ENCODE results near the gene CPD.
"Not testable (repeated sequence)": the region's sequence is repeated elsewhere in the genome, so short reads cannot be mapped to it uniquely, and the experiment has no call there.

CPD gene

DNA sequence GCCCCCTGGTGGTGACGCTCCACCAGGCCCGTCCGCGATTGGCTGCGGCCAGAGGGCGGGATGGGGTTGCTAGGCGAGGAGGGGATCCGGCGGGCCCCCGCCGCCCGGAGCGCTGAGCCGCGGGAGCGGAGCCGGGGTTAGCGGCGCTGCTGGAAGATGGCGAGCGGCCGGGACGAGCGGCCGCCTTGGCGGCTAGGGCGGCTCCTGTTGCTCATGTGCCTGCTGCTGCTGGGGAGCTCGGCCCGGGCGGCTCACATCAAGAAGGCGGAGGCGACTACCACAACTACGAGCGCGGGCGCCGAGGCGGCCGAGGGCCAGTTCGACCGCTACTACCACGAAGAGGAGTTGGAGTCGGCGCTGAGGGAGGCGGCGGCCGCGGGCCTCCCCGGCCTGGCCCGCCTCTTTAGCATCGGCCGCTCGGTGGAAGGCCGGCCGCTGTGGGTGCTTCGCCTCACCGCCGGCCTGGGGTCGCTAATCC lies at the start of gene CPD:
TSS of gene CPD (plus strand) at position 103 of the 478 bp plus-strand sequence. CDS start at position 157, 54 bp downstream.
- peak; percentile 98 for DNase-seq

DNA sequence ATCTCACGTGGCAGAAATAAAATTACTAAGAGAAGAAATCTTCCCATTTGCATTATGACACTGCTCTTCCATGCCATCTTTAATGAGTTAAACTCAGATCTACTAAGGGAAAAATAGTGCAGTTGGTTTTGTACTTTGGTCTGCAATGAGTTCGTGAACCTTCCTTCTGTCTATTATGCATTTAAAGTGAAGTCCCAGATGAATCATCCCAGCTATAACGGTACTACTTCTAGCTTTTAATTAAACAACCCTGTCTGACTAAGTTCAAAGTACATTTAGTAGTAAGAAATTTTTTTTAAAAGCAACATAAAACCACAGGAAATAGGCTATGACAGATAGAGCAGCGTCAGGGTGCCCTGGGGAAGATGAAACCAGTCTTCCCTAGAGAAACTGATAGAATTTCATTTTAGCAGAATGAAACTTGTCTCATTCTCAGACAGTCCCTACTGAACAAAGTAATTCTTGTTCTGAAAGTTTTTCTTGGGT lies 46.6 kb upstream of the CPD start:
- DNase-seq, result peak; percentile 35

DNA sequence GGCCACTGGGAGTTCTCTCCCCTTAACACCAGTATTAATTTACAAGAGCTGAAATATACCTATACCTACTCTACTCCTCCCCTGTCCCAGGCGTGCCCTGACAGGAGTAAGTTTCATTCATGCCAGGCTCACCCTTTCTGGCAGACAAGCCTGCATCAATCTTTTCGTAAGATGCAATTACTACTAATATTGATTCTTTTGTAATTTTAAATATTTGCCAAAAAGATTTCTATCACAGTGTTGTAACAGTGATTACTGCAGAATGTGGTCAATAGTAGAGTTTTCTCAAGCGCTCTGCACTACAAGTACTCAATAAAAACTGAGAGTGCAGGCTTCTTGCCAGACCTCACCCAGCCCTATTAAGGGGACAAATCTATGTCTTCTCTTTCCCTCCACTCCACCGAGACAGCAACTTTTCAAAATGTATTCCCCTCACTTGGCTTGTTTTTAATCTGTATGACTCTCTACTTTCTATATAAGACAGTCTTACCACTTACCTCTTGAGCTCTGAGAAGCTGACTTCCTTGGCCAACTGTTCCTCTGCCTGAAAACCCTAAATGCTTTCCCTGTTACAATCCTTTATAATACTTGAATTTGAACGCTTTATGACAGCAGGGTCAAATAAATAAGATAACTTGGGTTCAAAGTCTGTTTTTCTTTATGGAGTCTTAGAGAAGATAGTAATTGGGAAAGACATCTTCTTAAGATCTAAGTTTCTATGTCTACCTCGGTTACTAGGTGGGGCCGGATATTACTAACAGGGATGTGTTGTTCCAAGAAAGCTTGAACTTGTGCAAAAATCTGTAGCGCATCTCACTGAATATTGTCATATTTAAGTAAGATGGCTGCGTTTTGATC lies 45.0 kb upstream of the CPD start, which contains the start of gene TMIGD1:
TSS of gene TMIGD1 (minus strand) at position 555 of the 858 bp plus-strand sequence. CDS start 1,924 bp downstream, outside the sequence.
- no peak for DNase-seq

GRCh38 chr17:30334421-30334820 lies 44.3 kb upstream of the CPD start:
- DNase-seq, result no peak

DNA sequence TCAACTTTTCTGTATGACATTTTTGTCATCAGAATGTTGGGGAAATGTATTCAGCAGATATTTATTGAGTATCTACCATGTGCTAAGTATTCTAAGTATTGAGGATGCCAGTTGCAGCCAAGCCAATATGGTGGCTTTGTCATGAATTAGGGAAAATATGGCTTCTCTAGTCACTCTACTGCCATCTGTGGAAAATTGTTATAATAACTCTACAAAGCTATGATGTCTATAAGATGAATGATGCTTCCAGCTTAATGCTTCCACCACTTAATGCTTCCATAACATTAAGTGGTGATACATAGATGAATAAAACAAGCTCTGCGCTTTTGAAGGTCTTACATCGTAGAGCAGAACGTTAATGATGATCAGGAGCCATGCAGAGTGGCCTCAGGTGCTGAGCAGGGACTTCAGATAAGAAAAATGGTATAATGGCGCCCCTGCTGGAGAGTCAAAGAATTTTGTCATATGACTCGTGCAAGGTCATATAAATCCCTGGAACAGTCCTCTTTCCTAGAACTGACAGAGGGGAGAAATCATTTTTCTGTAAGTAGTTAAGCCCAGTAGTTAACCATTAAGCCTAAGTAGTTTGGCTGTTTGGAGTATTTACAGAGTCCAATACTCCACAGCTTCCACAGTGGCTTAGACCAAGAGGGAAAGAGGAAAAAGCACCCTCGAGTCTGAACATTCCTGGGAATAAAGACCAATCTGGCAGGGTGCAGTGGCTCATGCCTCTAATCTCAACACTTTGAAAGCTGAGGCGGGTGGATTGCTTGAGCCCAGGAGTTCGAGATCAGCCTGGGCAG lies 42.2 kb upstream of the CPD start:
- DNase-seq, result peak; percentile 59

DNA sequence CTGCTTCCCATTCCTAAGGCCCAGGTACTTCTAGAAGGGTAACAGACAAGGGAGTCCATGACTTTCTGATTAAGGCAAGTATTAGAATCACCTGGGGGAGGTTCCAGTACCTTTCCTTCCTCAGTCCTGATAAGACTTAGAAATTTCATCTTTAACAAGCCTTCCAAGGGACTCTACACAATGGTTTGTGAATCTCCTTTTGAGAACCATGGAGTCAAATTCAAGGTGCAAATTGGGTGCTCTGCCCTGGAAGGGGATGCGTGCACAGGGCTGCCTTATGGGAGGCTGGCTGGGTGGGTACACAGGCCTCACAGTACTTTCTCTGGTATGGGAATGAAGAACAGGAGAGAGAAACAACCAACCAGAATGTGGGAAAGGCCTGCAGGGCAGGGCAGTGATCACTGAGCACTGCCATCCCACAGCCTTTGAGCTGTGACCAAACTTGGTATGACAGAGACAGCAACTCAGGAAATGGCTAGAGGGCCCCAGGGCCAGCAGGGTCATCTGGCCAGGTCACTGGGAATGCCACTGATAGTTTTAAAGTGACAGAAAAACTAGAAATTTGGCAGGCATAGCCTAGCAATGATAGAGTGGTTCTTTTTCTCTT lies 41.2 kb upstream of the CPD start:
- no peak for DNase-seq

DNA sequence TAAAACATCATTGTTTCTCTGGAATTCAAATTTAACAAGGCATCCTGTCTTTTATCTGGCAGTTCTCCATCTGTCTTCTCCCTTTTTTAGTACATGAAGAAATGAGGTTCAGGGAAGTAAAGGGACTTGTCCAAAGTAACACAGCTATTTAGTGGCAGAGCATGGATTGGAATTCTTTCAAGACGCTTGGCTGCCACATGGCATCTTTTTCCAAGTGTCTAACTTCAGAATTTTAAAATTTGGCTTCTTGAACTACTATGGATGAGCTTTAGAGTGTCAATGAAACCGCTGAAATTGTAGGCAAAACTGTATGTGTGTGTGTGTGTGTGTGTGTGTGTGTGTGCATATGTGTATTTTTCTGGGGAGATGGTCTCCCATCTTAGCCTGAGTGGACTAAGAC lies 39.6 kb upstream of the CPD start:
- no peak for DNase-seq

DNA sequence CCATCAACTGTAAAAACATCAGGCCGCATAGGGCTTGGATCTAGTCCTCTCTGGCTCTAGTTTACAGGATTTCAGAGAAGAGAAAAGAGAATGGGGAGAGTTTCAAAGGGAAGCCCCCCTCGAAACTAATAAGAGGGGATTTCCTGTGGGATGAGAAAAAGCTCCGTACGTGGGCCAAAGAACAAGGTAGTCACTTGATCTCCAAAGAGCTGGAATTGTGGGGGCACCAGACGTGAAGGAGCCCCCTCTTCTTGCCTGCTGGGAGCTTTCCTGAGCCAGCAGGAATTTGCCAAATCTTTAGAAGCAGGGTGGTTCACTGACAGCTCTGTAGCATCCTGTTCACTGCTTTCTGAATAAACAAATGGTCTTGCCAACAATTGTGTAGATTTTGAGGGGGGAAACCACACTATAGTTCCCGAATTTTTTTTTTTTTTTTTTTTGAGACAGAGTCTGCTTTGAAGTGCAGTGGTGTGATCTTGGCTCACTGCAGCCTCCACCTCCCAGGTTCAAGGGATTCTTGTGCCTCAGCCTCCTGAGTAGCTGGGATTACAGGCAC lies 37.8 kb upstream of the CPD start:
- no peak for DNase-seq

DNA sequence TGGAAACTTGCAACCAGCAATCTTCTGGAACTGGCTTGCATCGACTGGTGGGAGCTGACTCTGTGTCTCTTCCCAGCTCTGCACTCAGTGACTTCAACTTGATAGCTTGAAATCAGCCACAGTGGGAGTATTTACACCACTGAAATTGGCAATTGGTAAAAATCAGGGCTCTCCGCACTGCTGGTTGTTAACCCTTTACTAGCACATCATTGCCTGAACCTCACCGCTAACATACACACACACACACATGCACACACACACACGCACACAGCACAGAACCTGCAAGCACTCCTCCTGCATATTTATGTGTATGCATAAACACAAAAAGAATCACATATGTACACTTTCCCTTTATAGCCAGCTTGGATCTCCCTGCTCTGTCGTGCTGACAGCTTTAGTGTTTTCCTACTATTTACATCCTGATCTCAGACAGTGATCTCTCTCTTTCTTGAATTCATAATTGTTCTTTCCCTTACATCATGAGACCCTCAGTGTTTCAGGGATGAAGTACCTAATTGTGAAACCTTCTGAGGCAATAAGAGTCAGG lies 37.0 kb upstream of the CPD start:
- DNase-seq, result no peak

DNA sequence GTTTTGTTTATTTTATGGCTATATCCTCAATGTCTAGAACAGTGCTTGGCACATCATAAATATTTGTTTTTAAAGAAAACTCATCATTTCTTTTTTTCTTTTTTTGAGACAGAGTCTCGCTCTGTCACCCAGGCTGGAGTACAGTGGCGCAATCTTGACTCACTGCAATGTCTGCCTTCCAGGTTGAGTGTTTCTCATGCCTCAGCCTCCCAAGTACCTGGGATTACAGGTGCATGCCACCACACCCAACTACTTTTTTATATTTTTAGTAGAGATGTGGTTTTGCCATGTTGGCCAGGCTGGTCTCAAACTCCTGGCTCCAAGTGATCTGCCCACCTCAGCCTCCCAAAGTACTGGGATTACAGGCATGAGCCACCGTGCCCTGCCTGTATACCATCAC lies 35.5 kb upstream of the CPD start:
- not testable (repeated sequence) for DNase-seq

GRCh38 chr17:30343796-30344195 lies 34.9 kb upstream of the CPD start:
- DNase-seq, result no peak

DNA sequence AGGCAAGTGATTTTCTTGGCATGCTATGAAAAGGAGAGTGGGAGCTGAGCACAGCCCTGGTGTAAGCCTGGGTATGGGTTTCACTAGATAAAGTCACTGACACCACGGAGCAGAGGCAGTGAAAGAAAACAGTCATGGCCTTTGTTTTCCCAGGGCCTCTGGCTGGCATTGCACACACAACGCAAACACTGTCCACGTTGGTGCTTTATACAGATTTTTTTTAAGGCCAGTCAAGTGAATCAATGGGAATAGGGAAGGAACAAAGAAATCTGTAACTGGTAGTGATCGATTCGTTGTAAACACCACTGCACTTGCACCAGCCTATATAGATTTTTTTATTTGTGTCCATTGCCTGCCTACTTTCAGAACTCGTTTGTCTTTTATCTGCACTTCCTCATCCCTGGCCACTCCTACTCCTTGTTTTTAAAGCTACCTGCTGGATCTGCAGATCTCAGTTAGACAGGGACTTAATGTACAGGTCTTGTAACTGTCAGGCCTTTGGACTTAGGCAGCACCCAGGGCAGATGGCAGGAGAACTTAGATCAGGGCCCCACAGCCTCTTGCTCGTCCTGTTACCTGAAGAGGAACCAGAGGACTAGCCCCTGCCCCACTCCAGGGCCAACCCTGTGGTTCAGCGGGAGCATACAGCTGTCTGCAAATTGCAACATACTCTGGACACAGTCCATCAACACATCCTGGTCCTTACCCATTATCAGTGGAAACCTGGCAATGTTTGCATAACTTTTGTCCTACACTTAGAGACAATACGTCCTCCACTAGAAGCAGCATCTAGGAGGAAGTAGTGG lies 34.2 kb upstream of the CPD start:
- DNase-seq, result no peak

- DNase-seq, result no peak
These were observed 33.7 kb upstream of the CPD start for GRCh38 chr17:30345089-30345433.

- no peak for DNase-seq
These were observed 33.1 kb upstream of the CPD start for GRCh38 chr17:30345527-30346075.

DNA sequence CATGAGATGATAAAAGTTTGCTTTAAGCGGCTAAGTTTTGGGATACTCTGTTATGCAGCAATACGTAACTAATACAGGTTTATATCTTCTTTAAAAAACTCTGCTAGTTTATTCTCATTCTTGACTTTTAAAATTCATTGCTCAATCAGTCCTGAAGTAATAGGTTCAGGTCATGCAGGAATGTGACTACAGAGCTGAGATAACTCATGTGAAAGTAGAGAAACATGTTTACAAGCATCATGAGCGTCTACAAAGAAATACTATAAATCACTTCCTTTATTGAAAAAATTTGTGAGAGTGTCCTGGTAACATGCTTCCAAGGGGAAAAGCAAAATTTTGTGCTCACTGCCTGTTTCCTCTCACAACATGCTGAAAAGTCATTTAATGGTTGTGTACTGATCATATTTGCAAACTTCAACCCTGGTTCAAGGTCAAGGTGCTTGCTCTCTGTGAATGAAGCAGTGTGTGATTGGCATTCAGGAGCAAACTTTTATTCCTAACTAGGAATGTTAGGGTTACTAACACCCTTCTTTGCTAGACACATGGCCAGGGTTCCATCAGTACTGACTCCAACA lies 32.4 kb upstream of the CPD start:
- DNase-seq, result no peak

DNA sequence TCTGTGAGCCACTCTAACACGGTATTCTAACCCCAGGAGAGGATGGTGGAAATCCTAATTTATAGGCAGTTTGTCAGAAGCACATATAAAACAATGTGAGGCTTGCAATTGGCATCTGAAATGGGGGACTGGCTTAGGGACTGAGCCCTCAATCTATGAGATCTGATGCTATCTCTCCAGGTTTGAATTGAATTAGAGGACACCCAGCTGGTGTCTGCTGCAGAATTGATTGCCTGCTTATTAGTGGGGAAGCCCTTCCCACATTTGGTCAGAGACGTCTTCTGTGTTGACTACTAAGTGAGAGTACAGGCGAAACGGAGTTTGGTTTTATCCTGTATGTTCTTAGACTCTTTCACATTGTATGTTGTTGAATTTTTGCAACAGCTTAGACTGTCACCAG lies 31.2 kb upstream of the CPD start:
- DNase-seq, result no peak

GRCh38 chr17:30349252-30349651 lies 29.5 kb upstream of the CPD start:
- no peak for DNase-seq

DNA sequence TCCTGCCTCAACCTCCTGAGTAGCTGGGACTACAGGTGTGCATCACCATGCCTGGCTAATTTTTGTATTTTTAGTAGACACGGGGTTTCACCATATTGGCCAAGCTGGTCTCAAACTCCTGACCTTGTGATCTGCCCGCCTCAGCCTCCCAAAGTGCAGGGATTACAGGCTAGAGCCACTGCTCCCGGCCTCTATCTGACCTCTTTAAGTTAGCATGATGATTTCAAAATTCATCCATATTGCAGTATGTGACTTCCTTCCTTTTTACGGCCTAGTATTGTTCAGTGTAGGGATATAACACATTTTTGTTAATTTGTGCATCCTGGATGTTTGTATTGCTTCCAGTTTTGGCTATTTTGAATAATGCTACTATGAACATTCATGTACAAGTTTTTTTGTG lies 27.5 kb upstream of the CPD start:
- not testable (repeated sequence) for DNase-seq

GRCh38 chr17:30351735-30352134 lies 27.0 kb upstream of the CPD start:
- DNase-seq, result no peak

GRCh38 chr17:30352240-30352814 lies 26.4 kb upstream of the CPD start:
- DNase-seq, result no peak

GRCh38 chr17:30354701-30355100 lies 24.0 kb upstream of the CPD start:
- no peak for DNase-seq
